Lung (tissue), 12 donors: Measurements from ENCODE around the gene COX4I1. TPM values are rescaled to one million over a fixed set of nuclear protein-coding genes. Genes with fewer than 3 reads are reported as not detected.
A peak's percentile ranks its signal among the peaks of the same experiment; 100 is the strongest.

Experiments used
- ATAC-seq: fragments of 200-7000 bp; cut with Tn5 transposase; one replicate; pipeline ENCODE4 v1.9.1; 2020; ENCODE audit warnings: moderate number of reproducible peaks; ENCODE audit not compliant: insufficient read depth, low FRiP score
- DNase-seq, 3 donors: peaks; one replicate each; pipeline ENCODE4 v3.0.0-alpha.2; 2013 to 2017
- H3K27ac ChIP-seq, 2 donors: one replicate each; pipeline ENCODE4 v1.5.1; 2013; ENCODE audit warnings: mild to moderate bottlenecking in 2 of 2, moderate library complexity in 2 of 2, control low read depth in 1 of 2, inconsistent platforms in 1 of 2, low read depth in 1 of 2, low read length in 1 of 2
- H3K27me3 ChIP-seq, 3 donors: one replicate each; pipeline ENCODE4 v1.5.1; 2013; ENCODE audit warnings: low read length in 2 of 3; ENCODE audit not compliant: control insufficient read depth in 3 of 3, insufficient read depth in 3 of 3
- H3K36me3 ChIP-seq, 4 donors: one replicate each; pipeline ENCODE4 v1.5.1; 2013; ENCODE audit warnings: low read length in 4 of 4, mild to moderate bottlenecking in 1 of 4, moderate library complexity in 1 of 4; ENCODE audit not compliant: control insufficient read depth in 4 of 4, insufficient read depth in 4 of 4
- H3K4me1 ChIP-seq, 5 donors: one replicate each; pipeline ENCODE4 v1.5.1; 2013; ENCODE audit warnings: low read length in 5 of 5, mild to moderate bottlenecking in 2 of 5, moderate library complexity in 1 of 5; ENCODE audit not compliant: control insufficient read depth in 5 of 5, insufficient read depth in 5 of 5
- H3K4me3 ChIP-seq: one replicate; pipeline ENCODE4 v1.5.1; 2013; ENCODE audit warnings: mild to moderate bottlenecking, control low read depth, moderate library complexity
- H3K9ac ChIP-seq, 2 donors: one replicate each; pipeline ENCODE4 v1.5.1; 2013; ENCODE audit warnings: low read length in 2 of 2, control low read depth in 1 of 2; ENCODE audit not compliant: insufficient read depth in 1 of 2
- H3K9me3 ChIP-seq, 4 donors: one replicate each; pipeline ENCODE4 v1.5.1; 2013; ENCODE audit warnings: low read length in 3 of 4, mild to moderate bottlenecking in 1 of 4, moderate library complexity in 1 of 4; ENCODE audit not compliant: control insufficient read depth in 4 of 4, insufficient read depth in 3 of 4
- WGBS, 2 donors: extraction: QIAGEN DNeasy Blood & Tissue Kit; methylation state at CpG; one replicate each; pipeline ENCODE4 v1.1.7; 2013; 5-methylcytosine and 5-hydroxymethylcytosine counted together
- polyA plus RNA-seq, 2 donors: library from polyadenylated mRNA; stranded (reverse); fragments of 200-250 nt; gene quantifications; one replicate each; pipeline ENCODE4 v1.2.1, GENCODE V29; 2013
- total RNA-seq, 2 donors: library from RNA; depleted of rRNA in 1 of 2; stranded (reverse); fragments of >200 nt in 1 of 2; gene quantifications; one replicate each; pipeline ENCODE4 v1.2.1, GENCODE V29; 2014 to 2021
- TF ChIP-seq, protein P1 (sequence below): IDR thresholded peaks from 2 replicates; pipeline ENCODE4 v1.5.1; 2012; ENCODE audit warnings: mild to moderate bottlenecking; ENCODE audit errors: control extremely low read depth, extremely low read depth
- donor health status: control.
- donor health status: control.
- donor health status: Bipolar disorder and iron deficiency.
- donor health status: healthy.
- donor health status: DM: yes; HTN: yes; CAD: no.

COX4I1 gene
- total and polyA plus RNA-seq, 4 donors, result 243 to 1,291 (median 532) TPM

DNA sequence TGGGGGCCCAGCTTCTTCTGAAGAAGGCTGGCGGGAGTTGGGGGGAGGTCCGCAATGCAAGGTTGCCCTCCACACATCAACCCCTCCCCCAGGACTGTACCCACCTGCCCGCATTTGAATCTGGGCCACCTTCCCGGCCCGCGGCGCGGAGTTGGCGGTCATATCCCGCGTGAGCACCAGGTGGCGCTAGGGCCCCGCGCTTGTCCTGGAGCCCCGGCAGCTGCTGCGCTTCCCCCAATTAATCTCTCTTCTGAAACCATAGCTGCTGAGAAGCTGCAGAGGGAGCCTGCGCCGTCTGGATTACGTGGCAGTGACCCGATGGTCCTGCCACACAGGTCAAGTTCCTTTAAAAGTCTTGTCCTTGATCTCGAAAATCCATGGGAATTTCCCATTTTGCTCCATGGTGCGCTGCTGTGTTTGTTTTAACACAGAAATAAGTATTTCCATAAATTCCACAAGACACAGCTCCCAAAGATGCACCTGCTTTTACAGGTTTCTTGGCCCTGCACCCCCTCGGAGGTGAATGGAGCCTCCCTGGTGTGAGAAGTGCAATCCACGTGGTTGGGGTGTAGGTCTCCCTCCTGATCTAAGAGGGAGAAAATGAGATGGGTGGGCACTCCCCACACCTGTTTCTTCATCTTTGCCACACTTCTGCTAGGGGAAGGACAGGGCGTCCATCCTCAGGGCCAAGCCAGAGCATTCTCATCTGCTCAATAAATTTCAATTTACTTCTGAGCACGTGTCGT lies 22.1 kb downstream of the COX4I1 start:
- peaks cover 0 to 2% (median 0%) of the 10 kb centered on the region in 3 donors for H3K27me3 ChIP-seq
- no peaks in the 10 kb centered on the region for H3K9me3 ChIP-seq
- no peak overlapping the region for H3K27ac ChIP-seq
- H3K4me3 ChIP-seq, result no peak overlapping the region
- 14 to 16% methylated on average over 27 of the region's 27 CpGs for WGBS, 2 donors
- TF ChIP-seq, protein P1, sequence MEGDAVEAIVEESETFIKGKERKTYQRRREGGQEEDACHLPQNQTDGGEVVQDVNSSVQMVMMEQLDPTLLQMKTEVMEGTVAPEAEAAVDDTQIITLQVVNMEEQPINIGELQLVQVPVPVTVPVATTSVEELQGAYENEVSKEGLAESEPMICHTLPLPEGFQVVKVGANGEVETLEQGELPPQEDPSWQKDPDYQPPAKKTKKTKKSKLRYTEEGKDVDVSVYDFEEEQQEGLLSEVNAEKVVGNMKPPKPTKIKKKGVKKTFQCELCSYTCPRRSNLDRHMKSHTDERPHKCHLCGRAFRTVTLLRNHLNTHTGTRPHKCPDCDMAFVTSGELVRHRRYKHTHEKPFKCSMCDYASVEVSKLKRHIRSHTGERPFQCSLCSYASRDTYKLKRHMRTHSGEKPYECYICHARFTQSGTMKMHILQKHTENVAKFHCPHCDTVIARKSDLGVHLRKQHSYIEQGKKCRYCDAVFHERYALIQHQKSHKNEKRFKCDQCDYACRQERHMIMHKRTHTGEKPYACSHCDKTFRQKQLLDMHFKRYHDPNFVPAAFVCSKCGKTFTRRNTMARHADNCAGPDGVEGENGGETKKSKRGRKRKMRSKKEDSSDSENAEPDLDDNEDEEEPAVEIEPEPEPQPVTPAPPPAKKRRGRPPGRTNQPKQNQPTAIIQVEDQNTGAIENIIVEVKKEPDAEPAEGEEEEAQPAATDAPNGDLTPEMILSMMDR, result peak; percentile 99
- DNase-seq, result peak; percentile 86 to 87 (median 86)
- H3K36me3 ChIP-seq, result no peaks in the 10 kb centered on the region
- no peaks in the 10 kb centered on the region for H3K4me1 ChIP-seq
- H3K9ac ChIP-seq, result no peak overlapping the region
- ATAC-seq, result peak; percentile 90

DNA sequence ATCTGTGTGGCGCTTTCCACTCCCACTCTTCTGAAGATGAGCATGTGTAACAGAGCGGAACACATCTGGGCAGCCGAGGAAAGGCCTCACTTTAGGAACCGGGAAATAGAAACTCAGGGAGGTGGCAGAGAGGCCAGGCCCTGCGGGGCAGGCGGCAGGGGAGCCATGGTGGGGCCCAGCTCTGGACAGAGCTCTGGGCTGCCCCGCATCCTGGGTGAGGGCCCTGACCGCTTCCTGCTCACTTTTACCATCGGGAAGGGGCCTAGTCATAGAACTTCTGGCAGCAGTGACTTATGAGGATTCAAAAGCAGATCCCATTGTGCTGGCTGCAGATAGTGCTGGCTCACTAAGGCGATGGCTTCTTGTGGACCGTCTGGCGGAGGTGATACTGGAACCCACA lies 22.6 kb downstream of the COX4I1 start:
- Histone ChIP-seq H3K9me3 (no peaks in the 10 kb centered on the region), H3K36me3 (no peaks in the 10 kb centered on the region), H3K9ac (no peak overlapping the region), H3K27ac (no peak overlapping the region), H3K27me3 (peaks cover 0 to 5% (median 0%) of the 10 kb centered on the region in 3 donors), H3K4me3 (no peak overlapping the region), H3K4me1 (no peaks in the 10 kb centered on the region)
- 93 to 96% methylated on average over 12 of the region's 12 CpGs for WGBS, 2 donors
- DNase-seq (no peak), ATAC-seq (no peak)
- TF ChIP-seq, protein P1, result no peak

DNA sequence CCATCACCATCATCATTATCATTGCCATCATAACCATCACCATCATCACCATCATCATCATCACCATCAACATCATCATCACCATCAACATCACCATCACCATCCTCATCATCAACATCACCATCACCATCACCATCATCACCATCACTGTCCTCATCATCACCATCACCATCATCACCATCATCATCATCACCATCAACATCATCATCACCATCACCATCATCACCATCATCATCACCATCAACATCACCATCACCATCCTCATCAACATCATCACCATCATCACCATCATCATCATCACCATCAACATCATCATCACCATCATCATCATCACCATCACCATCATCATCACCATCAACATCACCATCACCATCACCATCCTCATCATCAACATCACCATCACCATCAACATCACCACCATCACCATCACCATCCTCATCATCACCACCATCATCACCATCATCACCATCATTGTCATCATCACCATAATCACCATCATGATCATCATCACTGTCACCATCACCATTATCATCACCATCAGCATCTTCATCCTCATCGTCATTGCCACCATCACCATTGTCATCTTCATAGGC lies 23.9 kb downstream of the COX4I1 start:
- peaks cover 0 to 5% (median 0%) of the 10 kb centered on the region in 3 donors for H3K27me3 ChIP-seq
- no peak for ATAC-seq
- WGBS, 2 donors, result 98 to 100% methylated on average over 1 of the region's 1 CpG
- H3K4me3 ChIP-seq, result no peak overlapping the region
- TF ChIP-seq, protein P1, result no peak
- H3K36me3 ChIP-seq, result no peaks in the 10 kb centered on the region
- H3K27ac ChIP-seq, result no peak overlapping the region
- no peaks in the 10 kb centered on the region for H3K4me1 ChIP-seq
- H3K9me3 ChIP-seq, result no peaks in the 10 kb centered on the region
- H3K9ac ChIP-seq, result no peak overlapping the region
- peak in 1 of 3 donors; percentile 12 for DNase-seq
